GM12875 (cell line): ENCODE measurements around the gene KLHL30.

Experiments
- H3K4me3 ChIP-seq: one replicate; pipeline ENCODE4 v1.5.1; 2011; ENCODE audit warnings: low read depth, low read length, control low read depth
- TF ChIP-seq, protein P1 (sequence below): IDR thresholded peaks from 2 replicates; pipeline ENCODE4 v1.5.1; 2011; ENCODE audit warnings: low read depth, mild to moderate bottlenecking, control low read depth, inconsistent platforms, low read length, moderate library complexity, borderline replicate concordance; ENCODE audit not compliant: insufficient read depth

Gene KLHL30

GRCh38 chr2:238180554-238180953 lies 42.1 kb downstream of the KLHL30 start:
- TF ChIP-seq, protein P1, sequence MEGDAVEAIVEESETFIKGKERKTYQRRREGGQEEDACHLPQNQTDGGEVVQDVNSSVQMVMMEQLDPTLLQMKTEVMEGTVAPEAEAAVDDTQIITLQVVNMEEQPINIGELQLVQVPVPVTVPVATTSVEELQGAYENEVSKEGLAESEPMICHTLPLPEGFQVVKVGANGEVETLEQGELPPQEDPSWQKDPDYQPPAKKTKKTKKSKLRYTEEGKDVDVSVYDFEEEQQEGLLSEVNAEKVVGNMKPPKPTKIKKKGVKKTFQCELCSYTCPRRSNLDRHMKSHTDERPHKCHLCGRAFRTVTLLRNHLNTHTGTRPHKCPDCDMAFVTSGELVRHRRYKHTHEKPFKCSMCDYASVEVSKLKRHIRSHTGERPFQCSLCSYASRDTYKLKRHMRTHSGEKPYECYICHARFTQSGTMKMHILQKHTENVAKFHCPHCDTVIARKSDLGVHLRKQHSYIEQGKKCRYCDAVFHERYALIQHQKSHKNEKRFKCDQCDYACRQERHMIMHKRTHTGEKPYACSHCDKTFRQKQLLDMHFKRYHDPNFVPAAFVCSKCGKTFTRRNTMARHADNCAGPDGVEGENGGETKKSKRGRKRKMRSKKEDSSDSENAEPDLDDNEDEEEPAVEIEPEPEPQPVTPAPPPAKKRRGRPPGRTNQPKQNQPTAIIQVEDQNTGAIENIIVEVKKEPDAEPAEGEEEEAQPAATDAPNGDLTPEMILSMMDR = no peak
- H3K4me3 ChIP-seq = no peak overlapping the region

- no peak overlapping the region for H3K4me3 ChIP-seq
- TF ChIP-seq, protein P1 = no peak
Measured at GRCh38 chr2:238182362-238182761, 43.9 kb downstream of the KLHL30 start.

DNA sequence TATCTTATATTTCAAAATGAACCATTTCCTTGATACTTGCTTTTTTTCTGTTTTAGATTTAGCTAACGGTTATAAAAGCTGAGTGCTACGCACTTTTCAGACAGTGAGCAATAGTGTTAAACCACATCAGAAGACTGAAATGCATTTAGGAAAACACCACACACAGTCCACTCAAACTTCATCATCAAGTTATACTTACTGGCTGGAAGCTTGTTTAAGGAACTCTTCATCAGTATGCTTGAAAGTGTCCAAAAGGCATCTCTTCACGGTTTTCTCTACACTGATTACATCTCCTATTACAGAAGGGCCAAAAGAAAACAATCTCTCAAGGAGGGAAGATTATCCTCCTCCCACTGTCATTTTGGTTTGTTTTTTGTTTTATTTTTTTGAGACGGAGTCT lies 45.4 kb downstream of the KLHL30 start:
- TF ChIP-seq, protein P1 = no peak
- no peak overlapping the region for H3K4me3 ChIP-seq

DNA sequence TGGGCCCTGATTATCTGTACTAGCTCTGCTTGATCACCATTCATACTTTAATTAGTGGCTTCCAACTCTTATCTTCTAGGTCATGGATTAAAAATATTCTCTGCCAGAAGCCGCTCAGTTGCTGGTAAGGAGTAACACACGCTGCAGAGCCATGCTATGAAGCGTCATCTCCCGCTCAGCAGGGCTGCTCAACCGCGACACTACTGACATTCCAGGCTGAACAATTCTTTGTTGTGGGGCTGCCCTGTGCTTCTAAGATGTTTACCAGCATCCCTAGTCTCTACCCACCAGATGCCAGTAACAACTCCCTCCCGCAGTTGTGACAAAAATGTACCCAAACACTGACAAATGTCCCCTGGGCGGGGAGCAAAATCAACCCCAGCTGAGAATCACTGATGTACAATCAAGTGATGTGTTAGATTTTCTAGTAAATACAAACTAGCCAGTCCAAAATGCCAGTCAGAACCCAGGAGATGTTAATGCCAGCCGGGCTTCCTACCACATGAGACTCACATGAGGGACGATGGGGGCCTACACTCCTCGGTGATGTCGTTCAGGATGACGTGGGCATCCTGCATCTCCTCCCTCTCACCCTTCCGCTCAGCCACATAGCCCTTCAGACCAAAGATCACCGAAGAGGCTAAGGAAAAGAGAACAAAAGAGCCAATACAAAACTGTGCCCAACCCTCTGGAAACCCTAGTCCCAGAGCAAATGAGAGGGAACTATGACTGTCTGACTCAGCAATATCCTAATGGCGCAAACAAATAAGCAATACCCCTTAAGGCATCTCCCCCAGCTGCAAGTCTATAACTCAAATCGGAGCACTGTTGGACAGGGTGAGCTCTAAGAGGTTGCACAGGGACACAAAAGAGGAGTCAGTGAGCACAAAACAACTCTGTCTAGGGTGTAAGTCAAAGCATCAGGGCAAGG lies 49.4 kb downstream of the KLHL30 start:
- TF ChIP-seq, protein P1 = no peak
- no peak overlapping the region for H3K4me3 ChIP-seq

DNA sequence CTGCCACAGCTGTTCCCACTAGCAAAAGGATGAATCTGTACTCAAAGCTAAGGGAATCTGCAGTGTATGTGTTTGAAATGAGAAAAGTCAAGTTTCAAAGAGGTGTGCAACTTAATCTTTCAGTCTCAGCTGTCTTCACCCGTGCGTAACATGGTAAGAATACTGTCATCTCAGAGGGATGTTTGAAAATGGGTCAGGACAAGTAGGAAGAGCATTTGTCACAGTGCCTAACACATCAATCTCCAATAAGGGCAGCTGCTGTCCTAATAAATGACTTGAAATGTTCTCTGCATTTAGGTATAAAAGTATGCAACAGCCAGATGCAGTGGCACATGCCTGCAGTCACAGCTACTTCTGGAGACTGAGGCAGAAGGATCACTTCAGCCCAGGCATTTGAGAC lies 52.0 kb downstream of the KLHL30 start:
- TF ChIP-seq, protein P1 = no peak
- H3K4me3 ChIP-seq = no peak overlapping the region
